ENCODE data around the gene PTP4A1. TPM values are rescaled to one million over a fixed set of nuclear protein-coding genes. Genes with fewer than 3 reads are reported as not detected.
A peak's percentile ranks its signal among the peaks of the same experiment; 100 is the strongest.

The PTP4A1 gene
- total RNA-seq, 1 experiment from 2014 or later: 123 TPM

- TF ChIP-seq ZBTB33 (IDR thresholded peaks at IDR 0.05; ENCODE audit: extremely low read depth, insufficient replicate concordance, low read length) (no peak), MAX (IDR thresholded peaks at IDR 0.05) (no peak; the same call in 1 of the 2 replicates), REST (IDR thresholded peaks at IDR 0.05; ENCODE audit: low read depth) (no peak), POLR2AphosphoS5 (IDR thresholded peaks at IDR 0.05; ENCODE audit: low read depth, low read length) (peak; percentile 31; the same call in 1 of the 2 replicates)
Observed at GRCh38 chr6:63571361-63572043, 778 bp upstream of the PTP4A1 start (continued).

DNA sequence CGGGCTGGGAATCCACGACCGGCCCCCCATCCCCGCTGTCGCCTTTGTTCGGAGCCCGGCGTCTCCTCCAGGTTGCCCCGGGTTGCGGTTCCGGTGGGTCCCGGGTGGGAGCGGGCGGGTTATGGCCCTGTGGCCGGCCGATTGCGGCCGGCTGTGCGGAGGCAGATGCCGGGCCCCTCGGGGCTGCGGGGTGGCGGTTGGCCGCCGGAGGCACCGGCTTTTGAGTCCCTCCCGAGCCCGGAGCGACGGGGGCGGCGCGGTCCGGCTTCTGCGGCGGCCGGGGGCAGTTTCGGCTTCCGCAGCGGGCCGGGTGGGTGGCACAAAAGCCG is 431 bp downstream of the PTP4A1 start:
- Histone ChIP-seq H3K27me3 (ENCODE audit: insufficient read depth, low read length) (no peaks in the 10 kb centered on the region), H4K20me1 (ENCODE audit: insufficient read depth) (peaks cover 34% of the 10 kb centered on the region), H3K4me1 (ENCODE audit: control insufficient read depth in 1 of 2, insufficient read depth in 2 of 2, low read length in 2 of 2) (peaks cover 12 to 41% of the 10 kb centered on the region in 2 experiments), H3K4me3 (replicated peaks in 1 of 2; ENCODE audit: low read depth in 1 of 2, low read length in 2 of 2) (peak overlapping the region; percentile 69 to 79), H2AFZ (ENCODE audit: low read depth, low read length, poor library complexity, severe bottlenecking) (no peak overlapping the region), H3K4me2 (ENCODE audit: low read length) (peak overlapping the region; percentile 90), H3K9me2 (ENCODE audit: insufficient read depth) (no peaks in the 10 kb centered on the region), H3K9me3 (ENCODE audit: control insufficient read depth in 1 of 2, insufficient read depth in 1 of 2, low read depth in 1 of 2, low read length in 2 of 2) (no peaks in the 10 kb centered on the region; a peak in 1 of 4 replicates), H3K27ac (ENCODE audit: low read depth, low read length) (peak overlapping the region; percentile 98), H3K36me3 (ENCODE audit: control insufficient read depth in 1 of 2, insufficient read depth in 2 of 2, low read length in 2 of 2) (peaks cover 15 to 17% of the 10 kb centered on the region in 2 experiments), H3K9ac (ENCODE audit: low read length) (peak overlapping the region; percentile 97), H3K79me2 (ENCODE audit: insufficient read depth, low read length) (peaks cover 53% of the 10 kb centered on the region)
- ChIA-PET POLR2A (interaction anchor here (1.1 to 1.2 kb wide), 3 partner anchors 11 to 221 kb away, joined by 3 to 4 read pairs (median 3); no protein-coding TSS in a partner anchor), RAD21 (ENCODE audit: low non-redundant PET in 1 of 2, low total read pairs in 2 of 2, uncharacterized antibody in 2 of 2, unreplicated experiment in 2 of 2) (no interaction called here), CTCF (interaction anchor here (2.3 kb wide), 1 partner anchor 221 kb away, joined by 22 read pairs; no protein-coding TSS in a partner anchor)
- DNase-seq (ENCODE audit: low read depth, low spot score) (no peak), ATAC-seq (peak; percentile 2; the same call in 1 of the 2 replicates)
- intact Hi-C loops (cut with micrococcal nuclease): loop anchor here (1.0 to 2.0 kb wide), 2 partner anchors 56 to 64 kb away; no protein-coding TSS in a partner anchor
- TF ChIP-seq ZBTB33 (IDR thresholded peaks at IDR 0.05; ENCODE audit: extremely low read depth, insufficient replicate concordance, low read length): peak; percentile 1
- TF ChIP-seq SRF (IDR thresholded peaks at IDR 0.05; ENCODE audit: low read depth): no peak
- TF ChIP-seq POLR2A (IDR thresholded peaks at IDR 0.05; ENCODE audit: borderline replicate concordance, extremely low read depth, insufficient read depth, insufficient read length): peak; percentile 5
- TF ChIP-seq SIN3A (IDR thresholded peaks at IDR 0.05; ENCODE audit: low read depth): no peak
- BruUV-seq (replicated peaks): no TSS peak
